Cardiac fibroblast (primary cell): Measurements from ENCODE around the gene SH3RF1.

Experiments
- DNase-seq, 2 donors: peaks; one replicate each; pipeline versions ENCODE4 v3.0.0 to v3.0.0-alpha.2; 2010; ENCODE audit warnings: low read depth in 2 of 2
- H3K4me3 ChIP-seq, 2 donors: replicated peaks in 1 of 2; 1 replicate in 1 of 2; 2 replicates in 1 of 2; pipeline ENCODE4 v1.5.1; 2011; ENCODE audit warnings: low read depth in 2 of 2, low read length in 2 of 2, mild to moderate bottlenecking in 2 of 2, moderate library complexity in 1 of 2
- TF ChIP-seq, protein P1 (sequence below): IDR thresholded peaks from one replicate; pipeline ENCODE4 v1.5.1; 2011; ENCODE audit warnings: low read depth, mild to moderate bottlenecking, low read length, inconsistent platforms

Gene SH3RF1

DNA sequence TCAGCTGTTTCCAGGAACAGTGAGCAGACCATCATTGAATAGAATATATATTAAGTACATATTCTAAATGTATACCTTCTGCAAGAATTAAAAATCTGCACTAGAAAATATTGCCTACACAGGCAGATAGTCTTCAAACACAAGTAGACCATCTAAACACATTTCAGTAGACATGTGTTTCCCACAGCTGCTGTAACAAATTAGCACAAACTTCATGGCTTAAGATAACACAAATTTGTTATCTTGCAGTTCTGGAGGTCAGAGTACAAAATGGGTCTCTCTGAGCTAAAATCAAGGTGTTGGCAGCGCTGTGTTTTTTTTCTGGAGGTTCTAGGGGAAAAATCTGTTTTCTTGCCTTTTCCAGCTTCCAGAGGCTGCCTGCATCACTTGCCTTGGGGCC is 42.7 kb downstream of the SH3RF1 start:
- no peak for DNase-seq
- H3K4me3 ChIP-seq = no peak overlapping the region
- TF ChIP-seq, protein P1, sequence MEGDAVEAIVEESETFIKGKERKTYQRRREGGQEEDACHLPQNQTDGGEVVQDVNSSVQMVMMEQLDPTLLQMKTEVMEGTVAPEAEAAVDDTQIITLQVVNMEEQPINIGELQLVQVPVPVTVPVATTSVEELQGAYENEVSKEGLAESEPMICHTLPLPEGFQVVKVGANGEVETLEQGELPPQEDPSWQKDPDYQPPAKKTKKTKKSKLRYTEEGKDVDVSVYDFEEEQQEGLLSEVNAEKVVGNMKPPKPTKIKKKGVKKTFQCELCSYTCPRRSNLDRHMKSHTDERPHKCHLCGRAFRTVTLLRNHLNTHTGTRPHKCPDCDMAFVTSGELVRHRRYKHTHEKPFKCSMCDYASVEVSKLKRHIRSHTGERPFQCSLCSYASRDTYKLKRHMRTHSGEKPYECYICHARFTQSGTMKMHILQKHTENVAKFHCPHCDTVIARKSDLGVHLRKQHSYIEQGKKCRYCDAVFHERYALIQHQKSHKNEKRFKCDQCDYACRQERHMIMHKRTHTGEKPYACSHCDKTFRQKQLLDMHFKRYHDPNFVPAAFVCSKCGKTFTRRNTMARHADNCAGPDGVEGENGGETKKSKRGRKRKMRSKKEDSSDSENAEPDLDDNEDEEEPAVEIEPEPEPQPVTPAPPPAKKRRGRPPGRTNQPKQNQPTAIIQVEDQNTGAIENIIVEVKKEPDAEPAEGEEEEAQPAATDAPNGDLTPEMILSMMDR = no peak

GRCh38 chr4:169226565-169226964 is 44.2 kb downstream of the SH3RF1 start:
- TF ChIP-seq, protein P1 = no peak
- no peak overlapping the region for H3K4me3 ChIP-seq
- no peak for DNase-seq

GRCh38 chr4:169225812-169226211 is 44.9 kb downstream of the SH3RF1 start:
- DNase-seq = peak in 1 of 2 donors; percentile 72

GRCh38 chr4:169225058-169225751 is 45.6 kb downstream of the SH3RF1 start:
- no peak overlapping the region for H3K4me3 ChIP-seq
- DNase-seq = peak; percentile 93 to 98
- TF ChIP-seq, protein P1 = no peak

More at GRCh38 chr4:169225812-169226211, 44.9 kb downstream of the SH3RF1 start:
- TF ChIP-seq, protein P1 = no peak
- H3K4me3 ChIP-seq = no peak overlapping the region

DNA sequence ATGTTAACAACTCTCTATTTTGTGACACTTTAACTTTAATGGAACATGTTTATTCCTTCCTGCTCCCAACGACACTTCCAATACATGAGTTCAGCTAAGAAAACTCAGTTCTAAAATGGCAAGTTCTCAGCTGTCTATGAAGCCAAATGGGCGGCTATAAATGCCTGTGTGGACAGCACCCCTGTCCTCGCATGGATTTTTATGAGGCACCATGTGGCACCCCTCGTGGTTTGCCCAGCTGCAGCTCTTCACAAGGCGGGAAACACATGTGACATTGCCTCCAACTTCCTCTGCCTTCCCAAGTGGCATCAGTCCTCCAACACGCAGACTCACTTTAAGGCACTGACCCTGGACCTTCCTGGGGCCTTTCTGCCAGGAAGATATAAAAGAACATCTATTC is 48.0 kb downstream of the SH3RF1 start:
- DNase-seq = no peak
- TF ChIP-seq, protein P1 = no peak
- H3K4me3 ChIP-seq = no peak overlapping the region

GRCh38 chr4:169221662-169222061 is 49.1 kb downstream of the SH3RF1 start:
- no peak for DNase-seq
- H3K4me3 ChIP-seq = no peak overlapping the region
- TF ChIP-seq, protein P1 = no peak
